Measurements from ENCODE around the gene COL27A1. TPM values are rescaled to one million over a fixed set of nuclear protein-coding genes. Genes with fewer than 3 reads are reported as not detected.

The COL27A1 gene
- polyA plus RNA-seq, 1 donor = 45.2 TPM

- DNase-seq = no peak
These were observed 204.5 kb downstream of the COL27A1 start for GRCh38 chr9:114359801-114360200.

- no peak for DNase-seq
These were observed 206.2 kb downstream of the COL27A1 start for GRCh38 chr9:114361542-114361941.

Other genes starting within 250 kb of the COL27A1 start
- gene AMBP, start 77.2 kb upstream of the COL27A1 start, polyA plus RNA-seq (ENCODE audit: insufficient read length) = 1.9 TPM
- gene KIF12, start 56.2 kb upstream of the COL27A1 start, polyA plus RNA-seq (ENCODE audit: insufficient read length) = 170 TPM
- 0.22 TPM for gene ORM1, start 167.6 kb downstream of the COL27A1 start, polyA plus RNA-seq (ENCODE audit: insufficient read length)
- not detected for gene ORM2, start 174.3 kb downstream of the COL27A1 start, polyA plus RNA-seq (ENCODE audit: insufficient read length)
- gene AKNA, start 232.4 kb downstream of the COL27A1 start, polyA plus RNA-seq (ENCODE audit: insufficient read length) = 11.3 TPM